HEK293 (cell line): Measurements from ENCODE around the gene NIT2.

ENCODE experiments used
- CTCF ChIA-PET: fragments of 350-600 bp; formaldehyde crosslinking; extraction: SDS; loops from one replicate; lab custom pipeline; 2021; ENCODE audit warnings: antibody characterized with exemption; lab: Yijun Ruan, JAX
- POLR2A ChIA-PET: fragments of 300-600 bp; formaldehyde crosslinking; extraction: SDS; loops from one replicate; lab custom pipeline; 2020; ENCODE audit warnings: antibody characterized with exemption, inconsistent platforms; lab: Yijun Ruan, JAX
- H3K27ac ChIP-seq: fragments of 200-500 bp; sonication (Bioruptor generic); 2 replicates; pipeline ENCODE4 v1.5.1; 2014; ENCODE audit warnings: low read depth, low read length, control low read depth, inconsistent platforms; ENCODE audit errors: extremely low read depth
- H3K36me3 ChIP-seq, 2 experiments: fragments of 200-500 bp in 1 of 2; sonication (Bioruptor generic) in 1 of 2; 1 replicate in 1 of 2; 2 replicates in 1 of 2; pipeline ENCODE4 v1.5.1; 2014 to 2017; ENCODE audit warnings: inconsistent platforms in 2 of 2, low read length in 2 of 2; ENCODE audit not compliant: control insufficient read depth in 2 of 2, insufficient read depth in 1 of 2
- H3K4me1 ChIP-seq: fragments of 200-500 bp; sonication (Bioruptor generic); 2 replicates; pipeline ENCODE4 v1.5.1; 2014; ENCODE audit warnings: mild to moderate bottlenecking, low read length, inconsistent platforms; ENCODE audit not compliant: control insufficient read depth, insufficient read depth
- H3K4me3 ChIP-seq: 2 replicates; pipeline ENCODE4 v1.5.1; 2011; ENCODE audit warnings: low read depth, mild to moderate bottlenecking, control low read depth, low read length, moderate library complexity
- H3K9me3 ChIP-seq: fragments of 200-500 bp; sonication (Bioruptor generic); 2 replicates; pipeline ENCODE4 v1.5.1; 2014; ENCODE audit warnings: low read depth, low read length, inconsistent platforms; ENCODE audit not compliant: control insufficient read depth, insufficient read depth
- EGR2 ChIP-seq: fragments of 450-650 bp; formaldehyde crosslinking; IDR thresholded peaks from 2 replicates; pipeline ENCODE4 v1.5.1; 2016; ENCODE audit warnings: low read depth, missing biosample characterization, missing genetic modification characterization
- GFI1B ChIP-seq: fragments of 450-650 bp; formaldehyde crosslinking; IDR thresholded peaks from 2 replicates; pipeline ENCODE4 v1.5.1; 2016; ENCODE audit warnings: missing biosample characterization, missing genetic modification characterization
- GLIS1 ChIP-seq: fragments of 450-650 bp; formaldehyde crosslinking; IDR thresholded peaks from 2 replicates; pipeline ENCODE4 v1.5.1; 2016; ENCODE audit warnings: missing biosample characterization, missing genetic modification characterization
- REPIN1 ChIP-seq: fragments of 450-650 bp; formaldehyde crosslinking; IDR thresholded peaks from 2 replicates; pipeline ENCODE4 v1.5.1; 2017; ENCODE audit warnings: missing biosample characterization, missing genetic modification characterization, low read depth
- SP2 ChIP-seq: fragments of 450-650 bp; formaldehyde crosslinking; IDR thresholded peaks from 2 replicates; pipeline ENCODE4 v1.5.1; 2016; ENCODE audit warnings: missing biosample characterization, missing genetic modification characterization
- TCF7L2 ChIP-seq: IDR thresholded peaks from 2 replicates; pipeline ENCODE4 v1.6.1; 2011; ENCODE audit warnings: low read depth, mild to moderate bottlenecking, inconsistent platforms, low read length, moderate library complexity, borderline replicate concordance
- YY1 ChIP-seq: fragments of 450-650 bp; formaldehyde crosslinking; IDR thresholded peaks from 2 replicates; pipeline ENCODE4 v1.5.1; 2018; ENCODE audit warnings: missing biosample characterization, missing genetic modification characterization
- ZBTB49 ChIP-seq: fragments of 450-650 bp; formaldehyde crosslinking; IDR thresholded peaks from 2 replicates; pipeline ENCODE4 v1.5.1; 2016; ENCODE audit warnings: missing biosample characterization, missing genetic modification characterization, low read depth
- ZFP41 ChIP-seq: fragments of 450-650 bp; formaldehyde crosslinking; IDR thresholded peaks from 2 replicates; pipeline ENCODE4 v1.5.1; 2016; ENCODE audit warnings: missing biosample characterization, missing genetic modification characterization, borderline replicate concordance
- ZNF362 ChIP-seq: fragments of 450-650 bp; formaldehyde crosslinking; IDR thresholded peaks from 2 replicates; pipeline ENCODE4 v1.5.1; 2016; ENCODE audit warnings: missing biosample characterization, missing genetic modification characterization
- ZNF561 ChIP-seq: fragments of 450-650 bp; IDR thresholded peaks from 2 replicates; pipeline ENCODE4 v1.5.1; 2018; ENCODE audit warnings: missing biosample characterization, missing genetic modification characterization, borderline replicate concordance
- ZNF596 ChIP-seq: fragments of 450-650 bp; IDR thresholded peaks from 2 replicates; pipeline ENCODE4 v1.5.0; 2018; ENCODE audit warnings: missing biosample characterization, mild to moderate bottlenecking, missing genetic modification characterization, moderate library complexity
- ZNF623 ChIP-seq: fragments of 450-650 bp; formaldehyde crosslinking; IDR thresholded peaks from 2 replicates; pipeline ENCODE4 v1.5.1; 2016; ENCODE audit warnings: missing biosample characterization, missing genetic modification characterization
- ZNF692 ChIP-seq: fragments of 450-650 bp; formaldehyde crosslinking; IDR thresholded peaks from 2 replicates; pipeline ENCODE4 v1.5.1; 2016; ENCODE audit warnings: missing biosample characterization, missing genetic modification characterization
- ZNF777 ChIP-seq: fragments of 450-650 bp; formaldehyde crosslinking; IDR thresholded peaks from 2 replicates; pipeline ENCODE4 v1.5.1; 2017; ENCODE audit warnings: missing biosample characterization, missing genetic modification characterization, borderline replicate concordance
- ZSCAN16 ChIP-seq: fragments of 450-650 bp; formaldehyde crosslinking; IDR thresholded peaks from 2 replicates; pipeline ENCODE4 v1.5.1; 2016; ENCODE audit warnings: missing biosample characterization, missing genetic modification characterization
- TF ChIP-seq, protein P1 (sequence below): fragments of 450-650 bp; formaldehyde crosslinking; optimal IDR thresholded peaks from 2 replicates; pipeline ENCODE3; 2016; ENCODE audit warnings: missing biosample characterization, mild to moderate bottlenecking, missing genetic modification characterization
- TF ChIP-seq, protein P2 (sequence below): fragments of 450-650 bp; formaldehyde crosslinking; IDR thresholded peaks from 2 replicates; pipeline ENCODE4 v1.5.1; 2016; ENCODE audit warnings: missing biosample characterization, missing genetic modification characterization
- TF ChIP-seq, protein P3 (sequence below): fragments of 450-650 bp; formaldehyde crosslinking; IDR thresholded peaks from 2 replicates; pipeline ENCODE4 v1.5.0; 2017; ENCODE audit warnings: missing biosample characterization, missing genetic modification characterization, borderline replicate concordance

Gene NIT2

GRCh38 chr3:100317912-100318311, 16.6 kb upstream of the NIT2 start:
- Histone ChIP-seq H3K27ac (no peak overlapping the region), H3K4me1 (no peaks in the 10 kb centered on the region), H3K4me3 (no peak overlapping the region), H3K36me3 (peaks cover 0 to 18% of the 10 kb centered on the region in 2 experiments; a peak in 1 of 3 replicates), H3K9me3 (no peaks in the 10 kb centered on the region)
- POLR2A ChIA-PET, result no interaction called here
- CTCF ChIA-PET, result interaction anchor here (1.4 to 1.6 kb wide), 3 partner anchors 9 to 145 kb away, joined by 4 to 6 read pairs (median 4); no protein-coding TSS in a partner anchor
- TF ChIP-seq ZNF596 (tag by site-specific recombination), result no peak

GRCh38 chr3:100319951-100320350, 14.6 kb upstream of the NIT2 start:
- H3K4me3 ChIP-seq, result no peak overlapping the region
- POLR2A ChIA-PET, result interaction anchor here (0.6 kb wide), 1 partner anchor 1364 kb away, joined by 3 read pairs; no protein-coding TSS in a partner anchor
- no peak for TF ChIP-seq ZNF561
- TF ChIP-seq ZBTB49 (tag by site-specific recombination), result no peak
- TF ChIP-seq, protein P1, sequence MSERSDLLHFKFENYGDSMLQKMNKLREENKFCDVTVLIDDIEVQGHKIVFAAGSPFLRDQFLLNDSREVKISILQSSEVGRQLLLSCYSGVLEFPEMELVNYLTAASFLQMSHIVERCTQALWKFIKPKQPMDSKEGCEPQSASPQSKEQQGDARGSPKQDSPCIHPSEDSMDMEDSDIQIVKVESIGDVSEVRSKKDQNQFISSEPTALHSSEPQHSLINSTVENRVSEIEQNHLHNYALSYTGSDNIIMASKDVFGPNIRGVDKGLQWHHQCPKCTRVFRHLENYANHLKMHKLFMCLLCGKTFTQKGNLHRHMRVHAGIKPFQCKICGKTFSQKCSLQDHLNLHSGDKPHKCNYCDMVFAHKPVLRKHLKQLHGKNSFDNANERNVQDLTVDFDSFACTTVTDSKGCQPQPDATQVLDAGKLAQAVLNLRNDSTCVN (tag by site-specific recombination), result no peak
- no peak for TF ChIP-seq ZFP41
- TF ChIP-seq REPIN1 (tag by site-specific recombination), result no peak
- TF ChIP-seq ZNF362, result no peak
- TF ChIP-seq ZSCAN16 (tag by site-specific recombination), result no peak
- no peak for TF ChIP-seq ZNF623 (tag by site-specific recombination)
- TF ChIP-seq TCF7L2, result no peak
- TF ChIP-seq, all 188 proteins: peak for 0
- peaks cover 0 to 16% of the 10 kb centered on the region in 2 experiments; a peak in 1 of 3 replicates for H3K36me3 ChIP-seq
- no peaks in the 10 kb centered on the region for H3K9me3 ChIP-seq
- no peaks in the 10 kb centered on the region for H3K4me1 ChIP-seq
- CTCF ChIA-PET, result interaction anchor here (0.7 kb wide), 1 partner anchor 254 kb away, joined by 5 read pairs; no protein-coding TSS in a partner anchor
- no peak overlapping the region for H3K27ac ChIP-seq

GRCh38 chr3:100324044-100324443, 10.5 kb upstream of the NIT2 start:
- Histone ChIP-seq H3K4me3 (no peak overlapping the region), H3K4me1 (no peaks in the 10 kb centered on the region), H3K27ac (no peak overlapping the region), H3K9me3 (no peaks in the 10 kb centered on the region), H3K36me3 (peaks cover 0 to 20% of the 10 kb centered on the region in 2 experiments; a peak in 1 of 3 replicates)
- ChIA-PET CTCF (no interaction called here), POLR2A (no interaction called here)
- TF ChIP-seq ZNF777 (tag by site-specific recombination), result no peak
- TF ChIP-seq GFI1B (tag by site-specific recombination), result no peak
- TF ChIP-seq, protein P2, sequence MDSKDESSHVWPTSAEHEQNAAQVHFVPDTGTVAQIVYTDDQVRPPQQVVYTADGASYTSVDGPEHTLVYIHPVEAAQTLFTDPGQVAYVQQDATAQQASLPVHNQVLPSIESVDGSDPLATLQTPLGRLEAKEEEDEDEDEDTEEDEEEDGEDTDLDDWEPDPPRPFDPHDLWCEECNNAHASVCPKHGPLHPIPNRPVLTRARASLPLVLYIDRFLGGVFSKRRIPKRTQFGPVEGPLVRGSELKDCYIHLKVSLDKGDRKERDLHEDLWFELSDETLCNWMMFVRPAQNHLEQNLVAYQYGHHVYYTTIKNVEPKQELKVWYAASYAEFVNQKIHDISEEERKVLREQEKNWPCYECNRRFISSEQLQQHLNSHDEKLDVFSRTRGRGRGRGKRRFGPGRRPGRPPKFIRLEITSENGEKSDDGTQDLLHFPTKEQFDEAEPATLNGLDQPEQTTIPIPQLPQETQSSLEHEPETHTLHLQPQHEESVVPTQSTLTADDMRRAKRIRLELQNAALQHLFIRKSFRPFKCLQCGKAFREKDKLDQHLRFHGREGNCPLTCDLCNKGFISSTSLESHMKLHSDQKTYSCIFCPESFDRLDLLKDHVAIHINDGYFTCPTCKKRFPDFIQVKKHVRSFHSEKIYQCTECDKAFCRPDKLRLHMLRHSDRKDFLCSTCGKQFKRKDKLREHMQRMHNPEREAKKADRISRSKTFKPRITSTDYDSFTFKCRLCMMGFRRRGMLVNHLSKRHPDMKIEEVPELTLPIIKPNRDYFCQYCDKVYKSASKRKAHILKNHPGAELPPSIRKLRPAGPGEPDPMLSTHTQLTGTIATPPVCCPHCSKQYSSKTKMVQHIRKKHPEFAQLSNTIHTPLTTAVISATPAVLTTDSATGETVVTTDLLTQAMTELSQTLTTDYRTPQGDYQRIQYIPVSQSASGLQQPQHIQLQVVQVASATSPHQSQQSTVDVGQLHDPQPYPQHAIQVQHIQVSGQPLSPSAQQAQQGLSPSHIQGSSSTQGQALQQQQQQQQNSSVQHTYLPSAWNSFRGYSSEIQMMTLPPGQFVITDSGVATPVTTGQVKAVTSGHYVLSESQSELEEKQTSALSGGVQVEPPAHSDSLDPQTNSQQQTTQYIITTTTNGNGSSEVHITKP (tag by site-specific recombination), result no peak
- no peak for TF ChIP-seq YY1
- TF ChIP-seq SP2 (tag by site-specific recombination), result no peak
- no peak for TF ChIP-seq ZNF692 (tag by site-specific recombination)
- no peak for TF ChIP-seq EGR2
- TF ChIP-seq, protein P3, sequence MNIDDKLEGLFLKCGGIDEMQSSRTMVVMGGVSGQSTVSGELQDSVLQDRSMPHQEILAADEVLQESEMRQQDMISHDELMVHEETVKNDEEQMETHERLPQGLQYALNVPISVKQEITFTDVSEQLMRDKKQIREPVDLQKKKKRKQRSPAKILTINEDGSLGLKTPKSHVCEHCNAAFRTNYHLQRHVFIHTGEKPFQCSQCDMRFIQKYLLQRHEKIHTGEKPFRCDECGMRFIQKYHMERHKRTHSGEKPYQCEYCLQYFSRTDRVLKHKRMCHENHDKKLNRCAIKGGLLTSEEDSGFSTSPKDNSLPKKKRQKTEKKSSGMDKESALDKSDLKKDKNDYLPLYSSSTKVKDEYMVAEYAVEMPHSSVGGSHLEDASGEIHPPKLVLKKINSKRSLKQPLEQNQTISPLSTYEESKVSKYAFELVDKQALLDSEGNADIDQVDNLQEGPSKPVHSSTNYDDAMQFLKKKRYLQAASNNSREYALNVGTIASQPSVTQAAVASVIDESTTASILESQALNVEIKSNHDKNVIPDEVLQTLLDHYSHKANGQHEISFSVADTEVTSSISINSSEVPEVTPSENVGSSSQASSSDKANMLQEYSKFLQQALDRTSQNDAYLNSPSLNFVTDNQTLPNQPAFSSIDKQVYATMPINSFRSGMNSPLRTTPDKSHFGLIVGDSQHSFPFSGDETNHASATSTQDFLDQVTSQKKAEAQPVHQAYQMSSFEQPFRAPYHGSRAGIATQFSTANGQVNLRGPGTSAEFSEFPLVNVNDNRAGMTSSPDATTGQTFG (tag by site-specific recombination), result no peak
- no peak for TF ChIP-seq GLIS1
